ENCODE data around the gene ZBTB39. TPM values are rescaled to one million over a fixed set of nuclear protein-coding genes. Genes with fewer than 3 reads are reported as not detected.

Gene ZBTB39
- polyA plus RNA-seq, 1 donor from 2014 or later, result 6.4 TPM

- H3K4me3 ChIP-seq (ENCODE audit: low read length), result no peak overlapping the region
- H3K36me3 ChIP-seq (ENCODE audit: insufficient read depth, low read length), result no peaks in the 10 kb centered on the region
- no peaks in the 10 kb centered on the region for H3K9me3 ChIP-seq (ENCODE audit: low read length)
- TF ChIP-seq CTCF (IDR thresholded peaks at IDR 0.05; ENCODE audit: poor library complexity, severe bottlenecking) (no peak), TAF1 (IDR thresholded peaks at IDR 0.05; ENCODE audit: low read depth) (no peak), EZH2 (IDR thresholded peaks at IDR 0.05; ENCODE audit: borderline replicate concordance, insufficient read depth, low read length, poor library complexity, severe bottlenecking) (no peak)
- no peaks in the 10 kb centered on the region for H3K9me2 ChIP-seq (ENCODE audit: insufficient read depth, low read length)
- H2AFZ ChIP-seq (ENCODE audit: low read depth, low read length), result no peak overlapping the region
- no peaks in the 10 kb centered on the region for H3K79me2 ChIP-seq (replicated peaks; ENCODE audit: insufficient read depth, low read length)
- H3F3A ChIP-seq (ENCODE audit: insufficient read depth, low read length, poor library complexity, severe bottlenecking), result no peaks in the 10 kb centered on the region
- H3K4me2 ChIP-seq (ENCODE audit: low read length), result no peak overlapping the region
- no peak overlapping the region for H3K9ac ChIP-seq (ENCODE audit: low read length)
- no peaks in the 10 kb centered on the region for H3K27me3 ChIP-seq (ENCODE audit: insufficient read depth, low read depth, low read length)
- H3K27ac ChIP-seq (ENCODE audit: low read length), result no peak overlapping the region
- H4K20me1 ChIP-seq (ENCODE audit: insufficient read depth), result no peaks in the 10 kb centered on the region
These were observed 25.3 kb downstream of the ZBTB39 start for GRCh38 chr12:56980941-56981530.

GRCh38 chr12:56980268-56980667, 26.1 kb downstream of the ZBTB39 start:
- no peak overlapping the region for H3K4me2 ChIP-seq (ENCODE audit: low read length)
- no peaks in the 10 kb centered on the region for H3K9me3 ChIP-seq (ENCODE audit: low read length)
- no peaks in the 10 kb centered on the region for H3K9me2 ChIP-seq (ENCODE audit: insufficient read depth, low read length)
- no peak overlapping the region for H3K27ac ChIP-seq (ENCODE audit: low read length)
- no peaks in the 10 kb centered on the region for H3K79me2 ChIP-seq (replicated peaks; ENCODE audit: insufficient read depth, low read length)
- H3K4me3 ChIP-seq (ENCODE audit: low read length), result no peak overlapping the region
- no peak overlapping the region for H2AFZ ChIP-seq (ENCODE audit: low read depth, low read length)
- H4K20me1 ChIP-seq (ENCODE audit: insufficient read depth), result no peaks in the 10 kb centered on the region
- no peaks in the 10 kb centered on the region for H3K27me3 ChIP-seq (ENCODE audit: insufficient read depth, low read depth, low read length)
- no peaks in the 10 kb centered on the region for H3F3A ChIP-seq (ENCODE audit: insufficient read depth, low read length, poor library complexity, severe bottlenecking)
- no peaks in the 10 kb centered on the region for H3K36me3 ChIP-seq (ENCODE audit: insufficient read depth, low read length)
- H3K9ac ChIP-seq (ENCODE audit: low read length), result no peak overlapping the region
- TF ChIP-seq POLR2AphosphoS5 (IDR thresholded peaks at IDR 0.05) (no peak), TAF1 (IDR thresholded peaks at IDR 0.05; ENCODE audit: low read depth) (no peak), MXI1 (conservative IDR thresholded peaks at IDR 0.05; ENCODE audit: poor library complexity, severe bottlenecking) (no peak)

- H3K4me3 ChIP-seq (ENCODE audit: low read length), result no peak overlapping the region
- H3F3A ChIP-seq (ENCODE audit: insufficient read depth, low read length, poor library complexity, severe bottlenecking), result no peaks in the 10 kb centered on the region
- no peaks in the 10 kb centered on the region for H3K79me2 ChIP-seq (replicated peaks; ENCODE audit: insufficient read depth, low read length)
These were observed 26.7 kb downstream of the ZBTB39 start for GRCh38 chr12:56979628-56980027.

More at GRCh38 chr12:56979628-56980027, 26.7 kb downstream of the ZBTB39 start:
- Histone ChIP-seq H3K4me2 (ENCODE audit: low read length) (no peak overlapping the region), H3K36me3 (ENCODE audit: insufficient read depth, low read length) (no peaks in the 10 kb centered on the region), H3K9me2 (ENCODE audit: insufficient read depth, low read length) (no peaks in the 10 kb centered on the region), H3K27ac (ENCODE audit: low read length) (no peak overlapping the region), H3K9ac (ENCODE audit: low read length) (no peak overlapping the region), H3K27me3 (ENCODE audit: insufficient read depth, low read depth, low read length) (no peaks in the 10 kb centered on the region), H3K9me3 (ENCODE audit: low read length) (no peaks in the 10 kb centered on the region), H4K20me1 (ENCODE audit: insufficient read depth) (no peaks in the 10 kb centered on the region), H2AFZ (ENCODE audit: low read depth, low read length) (no peak overlapping the region)
- no peak for TF ChIP-seq SMC3 (conservative IDR thresholded peaks at IDR 0.05; ENCODE audit: poor library complexity)
- TF ChIP-seq CTCF (IDR thresholded peaks at IDR 0.05; ENCODE audit: poor library complexity, severe bottlenecking), result no peak
- TF ChIP-seq POLR2AphosphoS5 (IDR thresholded peaks at IDR 0.05), result no peak
- no peak for TF ChIP-seq REST (IDR thresholded peaks at IDR 0.05; ENCODE audit: borderline replicate concordance)
- TF ChIP-seq RAD21 (conservative IDR thresholded peaks at IDR 0.05), result no peak
- TF ChIP-seq EP300 (conservative IDR thresholded peaks at IDR 0.05; ENCODE audit: poor library complexity, severe bottlenecking), result no peak
- no peak for TF ChIP-seq MXI1 (conservative IDR thresholded peaks at IDR 0.05; ENCODE audit: poor library complexity, severe bottlenecking)
- TF ChIP-seq EZH2 (IDR thresholded peaks at IDR 0.05; ENCODE audit: borderline replicate concordance, insufficient read depth, low read length, poor library complexity, severe bottlenecking), result no peak
- no peak for TF ChIP-seq TAF1 (IDR thresholded peaks at IDR 0.05; ENCODE audit: low read depth)
